Fibroblast of mammary gland (primary cell): ENCODE measurements around the gene DUSP15.

ENCODE experiments used
- DNase-seq: peaks from one replicate; pipeline ENCODE4 v3.0.0-alpha.2; 2010; ENCODE audit warnings: low read depth
- H3K4me3 ChIP-seq: 2 replicates; pipeline ENCODE4 v1.5.1; 2011; ENCODE audit warnings: low read depth, mild to moderate bottlenecking, low read length, moderate library complexity; ENCODE audit not compliant: control insufficient read depth
- TF ChIP-seq, protein P1 (sequence below): conservative IDR thresholded peaks from 2 replicates; pipeline ENCODE4 v1.5.1; 2011; ENCODE audit warnings: low read depth, low read length, inconsistent platforms; ENCODE audit not compliant: control insufficient read depth, insufficient read depth

Gene DUSP15

DNA sequence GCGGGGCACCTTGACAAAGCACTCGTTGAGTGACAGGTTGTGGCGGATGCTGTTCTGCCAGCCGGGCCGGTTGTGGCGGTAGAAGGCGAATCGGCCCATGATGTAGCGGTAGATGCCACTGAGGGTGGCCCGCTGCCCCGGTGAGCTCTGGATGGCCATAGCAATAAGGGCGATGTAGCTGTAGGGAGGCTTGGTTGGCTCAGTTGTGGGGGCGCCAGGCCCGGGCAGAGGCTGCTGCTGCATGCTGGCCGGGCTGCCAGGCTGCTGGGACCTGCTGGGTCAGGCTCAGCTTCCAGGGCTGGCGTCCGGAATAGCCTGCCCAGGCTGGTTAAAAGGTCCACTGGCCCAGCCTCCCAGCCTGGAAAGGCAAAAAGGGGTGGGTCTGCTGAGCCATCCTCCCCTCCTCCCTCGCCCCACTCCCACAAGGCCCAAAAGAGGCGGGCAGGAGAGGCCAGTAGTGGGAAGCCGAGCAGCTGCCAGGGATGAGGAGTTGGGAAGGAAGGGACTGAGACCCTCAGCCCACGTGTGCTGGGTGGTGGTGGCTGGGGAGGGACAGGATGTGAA lies 24.9 kb downstream of the DUSP15 start, which contains the start of gene FOXS1:
FOXS1 (minus strand) TSS at position 305 of the 564 bp plus-strand sequence; CDS start at position 243, 62 bp downstream.
- no peak for DNase-seq
- TF ChIP-seq, protein P1, sequence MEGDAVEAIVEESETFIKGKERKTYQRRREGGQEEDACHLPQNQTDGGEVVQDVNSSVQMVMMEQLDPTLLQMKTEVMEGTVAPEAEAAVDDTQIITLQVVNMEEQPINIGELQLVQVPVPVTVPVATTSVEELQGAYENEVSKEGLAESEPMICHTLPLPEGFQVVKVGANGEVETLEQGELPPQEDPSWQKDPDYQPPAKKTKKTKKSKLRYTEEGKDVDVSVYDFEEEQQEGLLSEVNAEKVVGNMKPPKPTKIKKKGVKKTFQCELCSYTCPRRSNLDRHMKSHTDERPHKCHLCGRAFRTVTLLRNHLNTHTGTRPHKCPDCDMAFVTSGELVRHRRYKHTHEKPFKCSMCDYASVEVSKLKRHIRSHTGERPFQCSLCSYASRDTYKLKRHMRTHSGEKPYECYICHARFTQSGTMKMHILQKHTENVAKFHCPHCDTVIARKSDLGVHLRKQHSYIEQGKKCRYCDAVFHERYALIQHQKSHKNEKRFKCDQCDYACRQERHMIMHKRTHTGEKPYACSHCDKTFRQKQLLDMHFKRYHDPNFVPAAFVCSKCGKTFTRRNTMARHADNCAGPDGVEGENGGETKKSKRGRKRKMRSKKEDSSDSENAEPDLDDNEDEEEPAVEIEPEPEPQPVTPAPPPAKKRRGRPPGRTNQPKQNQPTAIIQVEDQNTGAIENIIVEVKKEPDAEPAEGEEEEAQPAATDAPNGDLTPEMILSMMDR, result no peak
- H3K4me3 ChIP-seq, result no peak within 1 kb of the TSS

DNA sequence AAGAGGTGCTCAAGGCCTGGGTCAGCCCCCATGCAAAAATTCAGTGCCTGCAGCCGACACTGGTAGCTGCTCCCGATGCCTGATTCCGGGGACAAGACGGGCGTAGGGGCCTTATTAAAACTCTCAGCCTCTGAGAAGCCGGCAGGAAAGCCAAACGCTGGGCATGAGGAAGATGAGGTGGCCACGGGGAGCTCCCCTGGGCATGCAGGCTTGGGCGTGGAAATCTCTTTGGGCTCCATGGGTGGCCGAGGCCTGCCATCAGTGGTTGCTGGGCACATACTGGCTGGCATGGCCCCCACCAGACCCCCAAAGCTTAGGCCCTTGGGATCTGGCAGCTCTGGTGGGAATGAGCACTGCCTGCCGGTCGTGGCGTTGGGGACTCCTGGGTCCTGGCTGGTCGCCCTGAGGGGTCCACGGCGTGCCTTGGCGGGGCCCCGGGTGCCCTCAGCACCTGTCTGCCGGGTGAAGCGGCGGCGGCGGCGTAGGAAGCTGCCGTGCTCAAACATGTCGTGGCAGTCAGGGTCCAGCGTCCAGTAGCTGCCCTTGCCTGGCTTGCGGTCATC lies 25.5 kb downstream of the DUSP15 start:
- TF ChIP-seq, protein P1, result no peak
- no peak for DNase-seq
- no peak overlapping the region for H3K4me3 ChIP-seq

DNA sequence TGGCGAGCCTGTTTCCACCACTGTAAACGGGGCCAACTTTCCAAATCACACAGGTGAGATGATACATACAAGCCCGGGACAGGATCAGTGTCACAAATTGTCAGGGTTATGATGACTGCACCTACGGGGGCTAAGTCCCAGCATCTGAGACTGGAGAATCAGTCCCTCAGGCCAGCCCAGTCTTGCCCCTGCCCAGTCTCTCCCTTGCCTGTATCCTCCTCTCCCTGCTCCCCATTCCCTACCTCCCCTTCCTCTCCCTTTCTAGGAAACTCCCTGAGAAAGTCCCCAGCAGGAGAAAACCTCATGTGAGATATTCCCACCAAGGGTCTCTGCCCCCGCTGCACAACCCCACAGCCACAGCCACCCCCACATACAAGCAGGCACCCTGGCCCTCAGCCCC lies 26.4 kb downstream of the DUSP15 start:
- H3K4me3 ChIP-seq, result no peak overlapping the region
- TF ChIP-seq, protein P1, result no peak
- no peak for DNase-seq

DNA sequence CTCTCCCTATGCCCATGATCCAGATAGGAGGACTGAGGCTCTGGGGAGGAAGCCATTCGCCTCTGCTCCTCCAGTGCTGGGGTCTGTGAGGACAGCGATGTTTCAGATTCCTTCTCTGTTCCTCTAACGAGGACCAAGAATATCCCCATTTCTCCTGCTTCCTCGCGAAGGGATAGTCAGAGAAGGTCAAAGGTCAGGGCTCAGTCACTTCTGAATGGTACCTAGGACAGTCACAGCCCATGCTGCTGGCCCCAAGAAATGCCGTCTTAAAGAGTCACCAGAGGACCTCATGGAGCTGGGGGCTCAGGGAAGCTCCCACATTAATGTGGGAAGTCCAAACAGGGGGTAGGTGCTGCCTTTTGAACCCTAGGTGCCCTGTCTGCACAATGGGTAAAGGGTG lies 27.0 kb downstream of the DUSP15 start:
- TF ChIP-seq, protein P1, result no peak
- no peak overlapping the region for H3K4me3 ChIP-seq
- DNase-seq, result no peak

DNA sequence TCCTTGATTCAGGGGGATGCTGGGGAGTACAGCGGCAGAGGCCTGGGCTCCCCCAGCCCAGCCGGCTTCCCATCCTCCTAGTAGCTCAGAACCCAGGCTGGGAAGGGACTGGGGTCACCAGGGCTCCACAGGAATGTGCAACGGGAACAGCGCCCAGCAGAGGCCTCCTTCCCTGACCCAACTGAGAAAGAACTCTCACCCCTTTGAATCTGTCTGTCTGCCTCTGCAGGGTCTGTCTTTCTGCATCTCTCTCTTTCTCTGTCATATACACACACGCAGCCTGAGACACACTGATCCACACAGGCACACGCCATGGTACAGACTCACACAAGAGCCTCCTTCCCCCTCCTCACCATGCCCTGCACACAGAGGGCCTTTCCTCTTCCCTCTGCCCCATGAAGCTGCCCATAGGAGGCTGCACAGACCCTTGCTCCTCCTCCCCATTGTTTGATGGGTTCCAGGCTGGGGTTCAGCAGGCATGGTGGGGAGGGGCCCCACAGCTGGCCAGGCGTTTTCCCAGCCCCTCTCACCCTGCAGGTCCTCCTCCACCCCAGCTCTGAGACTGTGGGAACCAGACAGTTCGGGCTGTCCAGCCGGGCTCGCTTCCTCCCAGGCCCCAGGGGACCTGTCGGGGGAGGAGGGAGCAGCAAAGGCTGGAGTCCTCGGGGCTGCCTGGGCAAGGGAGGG lies 27.7 kb downstream of the DUSP15 start:
- no peak overlapping the region for H3K4me3 ChIP-seq
- DNase-seq, result peak; percentile 46
- TF ChIP-seq, protein P1, result no peak

DNA sequence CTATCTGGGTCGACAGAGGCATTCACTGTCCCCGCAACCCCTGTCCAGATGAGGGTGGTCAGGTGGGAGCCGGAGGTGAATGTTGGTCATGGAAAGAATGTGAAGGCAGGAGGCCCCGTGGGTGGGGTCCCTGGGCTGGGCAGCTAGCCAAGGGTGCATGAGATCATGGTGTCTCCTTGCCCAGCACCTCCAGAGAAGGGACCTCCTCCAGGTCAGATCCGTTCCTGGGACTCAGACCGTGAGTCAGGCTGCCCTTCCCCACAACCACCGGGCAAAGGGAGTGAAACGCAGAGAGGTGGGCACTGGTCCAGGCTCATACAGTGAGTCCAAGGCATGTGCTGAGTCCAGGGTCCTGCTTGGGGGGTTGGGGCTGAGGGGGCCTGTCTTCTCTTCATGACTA lies 28.4 kb downstream of the DUSP15 start:
- TF ChIP-seq, protein P1, result no peak
- DNase-seq, result peak; percentile 56
- H3K4me3 ChIP-seq, result no peak overlapping the region
